ENCODE results near the gene MID1. TPM values are rescaled to one million over a fixed set of nuclear protein-coding genes. Genes with fewer than 3 reads are reported as not detected.

The MID1 gene
- total RNA-seq, 1 donor from 2014 or later, result 48.1 TPM

GRCh38 chrX:10496345-10496965, 123.9 kb downstream of the MID1 start:
- TF ChIP-seq CTCF (conservative IDR thresholded peaks at IDR 0.05), result no peak
- H3K27ac Mint-ChIP-seq (ENCODE audit: unreplicated experiment), result no peak overlapping the region
- H3K4me3 Mint-ChIP-seq, result no peak overlapping the region
- H3K4me1 Mint-ChIP-seq, result peaks cover 7% of the 10 kb centered on the region
- H3K9me3 Mint-ChIP-seq, result peaks cover 11% of the 10 kb centered on the region
- no peaks in the 10 kb centered on the region for H3K27me3 Mint-ChIP-seq (ENCODE audit: low read depth)
- H3K36me3 Mint-ChIP-seq (ENCODE audit: low read depth), result peaks cover 19% of the 10 kb centered on the region
- no peak for DNase-seq (ENCODE audit: low read depth, low spot score)

GRCh38 chrX:10495677-10496076, 124.7 kb downstream of the MID1 start:
- Mint-ChIP-seq H3K9me3 (peaks cover 8% of the 10 kb centered on the region), H3K36me3 (ENCODE audit: low read depth) (peaks cover 17% of the 10 kb centered on the region), H3K27me3 (ENCODE audit: low read depth) (no peaks in the 10 kb centered on the region), H3K4me3 (no peak overlapping the region), H3K4me1 (peaks cover 7% of the 10 kb centered on the region), H3K27ac (ENCODE audit: unreplicated experiment) (no peak overlapping the region)
- no peak for DNase-seq (ENCODE audit: low read depth, low spot score)
- TF ChIP-seq CTCF (conservative IDR thresholded peaks at IDR 0.05), result no peak

- peaks cover 2% of the 10 kb centered on the region for H3K9me3 Mint-ChIP-seq
- DNase-seq (ENCODE audit: low read depth, low spot score), result no peak
- peaks cover 13% of the 10 kb centered on the region for H3K36me3 Mint-ChIP-seq (ENCODE audit: low read depth)
- H3K27ac Mint-ChIP-seq (ENCODE audit: unreplicated experiment), result no peak overlapping the region
- TF ChIP-seq CTCF (conservative IDR thresholded peaks at IDR 0.05), result no peak
- no peak overlapping the region for H3K4me3 Mint-ChIP-seq
- no peaks in the 10 kb centered on the region for H3K27me3 Mint-ChIP-seq (ENCODE audit: low read depth)
- H3K4me1 Mint-ChIP-seq, result peaks cover 7% of the 10 kb centered on the region
Measured at GRCh38 chrX:10492250-10492649, 128.1 kb downstream of the MID1 start.

- Mint-ChIP-seq H3K4me1 (peaks cover 23% of the 10 kb centered on the region), H3K36me3 (ENCODE audit: low read depth) (peaks cover 10% of the 10 kb centered on the region), H3K9me3 (peaks cover 2% of the 10 kb centered on the region), H3K4me3 (no peak overlapping the region), H3K27me3 (ENCODE audit: low read depth) (no peaks in the 10 kb centered on the region), H3K27ac (ENCODE audit: unreplicated experiment) (no peak overlapping the region)
- DNase-seq (ENCODE audit: low read depth, low spot score), result no peak
- no peak for TF ChIP-seq CTCF (conservative IDR thresholded peaks at IDR 0.05)
Measured at GRCh38 chrX:10486373-10486772, 134.0 kb downstream of the MID1 start.

GRCh38 chrX:10485326-10485725, 135.1 kb downstream of the MID1 start:
- Mint-ChIP-seq H3K4me1 (peaks cover 23% of the 10 kb centered on the region), H3K36me3 (ENCODE audit: low read depth) (peaks cover 9% of the 10 kb centered on the region), H3K27me3 (ENCODE audit: low read depth) (no peaks in the 10 kb centered on the region), H3K27ac (ENCODE audit: unreplicated experiment) (no peak overlapping the region), H3K9me3 (peaks cover 2% of the 10 kb centered on the region), H3K4me3 (no peak overlapping the region)
- no peak for TF ChIP-seq CTCF (conservative IDR thresholded peaks at IDR 0.05)
- no peak for DNase-seq (ENCODE audit: low read depth, low spot score)

Data from neural crest cell (in vitro differentiated cells).